Measurements from ENCODE around the gene MTMR6.

- TF ChIP-seq POLR2AphosphoS5 (IDR thresholded peaks at IDR 0.05; ENCODE audit: borderline replicate concordance, low read depth, low read length), result no peak
- no peak for TF ChIP-seq EZH2 (IDR thresholded peaks at IDR 0.05)
- no peak for TF ChIP-seq FOXP2 (optimal IDR thresholded peaks at IDR 0.05; ENCODE audit: control extremely low read depth, extremely low read length, insufficient read depth)
Measured at GRCh38 chr13:25286308-25286968, 850 bp downstream of the MTMR6 start.

Data from SK-N-MC (cell line).